Astrocyte of the spinal cord (primary cell): ENCODE measurements around the gene SNORC.
A peak's percentile ranks its signal among the peaks of the same experiment; 100 is the strongest.
"Not testable (repeated sequence)": the region's sequence is repeated elsewhere in the genome, so short reads cannot be mapped to it uniquely, and the experiment has no call there.

Source experiments
- DNase-seq: peaks from one replicate; pipeline ENCODE4 v3.0.0; 2011; ENCODE audit warnings: low read depth, low spot score
- H3K4me3 ChIP-seq: 2 replicates; pipeline ENCODE4 v1.5.1; 2011; ENCODE audit warnings: low read depth, mild to moderate bottlenecking, low read length, moderate library complexity
- CTCF ChIP-seq: IDR thresholded peaks from 2 replicates; pipeline ENCODE4 v1.5.1; 2012; ENCODE audit warnings: low read depth, mild to moderate bottlenecking, low read length, inconsistent platforms
- in situ Hi-C: cut with HindIII; loops from 2 replicates; pipeline ENCODE4 v1.10.0; 2017; ENCODE audit warnings: low sequenced_read_pairs

SNORC gene

GRCh38 chr2:232897598-232898408 lies 27.7 kb downstream of the SNORC start:
- no peak overlapping the region for H3K4me3 ChIP-seq
- in situ Hi-C loops = no loop called here
- no peak for DNase-seq
- TF ChIP-seq CTCF = no peak

DNA sequence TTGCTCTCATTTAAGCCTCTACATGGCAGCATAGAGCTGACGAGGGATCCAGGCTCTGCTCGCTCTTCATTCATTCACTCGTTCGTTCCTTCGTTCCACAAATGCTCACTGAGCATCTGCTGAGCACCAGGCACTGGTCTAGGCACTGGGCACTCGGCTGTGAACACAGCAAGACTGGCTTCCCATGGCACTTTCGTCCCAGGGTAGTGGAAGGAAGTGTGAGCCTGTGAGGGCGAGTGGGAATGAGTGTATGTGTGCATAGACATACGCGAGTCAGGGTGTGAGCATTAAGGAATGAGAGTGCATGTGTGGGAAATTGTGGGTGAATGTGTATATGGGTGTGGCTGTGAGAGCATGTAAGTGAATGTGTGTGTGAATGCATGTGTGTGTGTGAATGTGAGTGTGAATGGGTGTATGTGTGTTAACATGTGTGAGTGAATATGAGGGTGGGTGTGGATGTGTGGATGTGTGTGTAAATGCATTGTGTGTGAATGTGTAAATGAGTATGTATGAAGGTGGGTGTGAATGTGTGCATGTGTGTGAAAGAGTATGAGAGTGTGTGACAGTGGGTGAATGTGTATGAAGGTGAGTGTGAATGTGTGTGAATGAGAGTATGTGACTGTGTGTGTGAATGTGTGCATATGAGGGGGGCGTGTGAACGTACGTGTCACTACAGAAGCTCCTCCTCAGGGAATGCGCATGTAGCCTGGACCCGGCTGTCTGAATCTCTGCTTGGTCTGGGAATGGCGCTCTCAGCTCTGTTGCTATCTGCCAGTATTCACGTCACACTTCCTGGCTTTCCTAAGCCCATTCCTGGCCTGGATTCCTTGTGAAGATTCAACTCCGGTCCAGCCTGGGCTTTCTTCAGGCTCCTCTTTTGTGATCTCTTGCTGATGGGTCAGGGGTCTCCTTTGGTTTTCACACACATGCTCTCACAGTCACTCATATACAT lies 28.8 kb downstream of the SNORC start:
- peak; percentile 37 for DNase-seq
- TF ChIP-seq CTCF = no peak
- H3K4me3 ChIP-seq = no peak overlapping the region
- in situ Hi-C loops = no loop called here

DNA sequence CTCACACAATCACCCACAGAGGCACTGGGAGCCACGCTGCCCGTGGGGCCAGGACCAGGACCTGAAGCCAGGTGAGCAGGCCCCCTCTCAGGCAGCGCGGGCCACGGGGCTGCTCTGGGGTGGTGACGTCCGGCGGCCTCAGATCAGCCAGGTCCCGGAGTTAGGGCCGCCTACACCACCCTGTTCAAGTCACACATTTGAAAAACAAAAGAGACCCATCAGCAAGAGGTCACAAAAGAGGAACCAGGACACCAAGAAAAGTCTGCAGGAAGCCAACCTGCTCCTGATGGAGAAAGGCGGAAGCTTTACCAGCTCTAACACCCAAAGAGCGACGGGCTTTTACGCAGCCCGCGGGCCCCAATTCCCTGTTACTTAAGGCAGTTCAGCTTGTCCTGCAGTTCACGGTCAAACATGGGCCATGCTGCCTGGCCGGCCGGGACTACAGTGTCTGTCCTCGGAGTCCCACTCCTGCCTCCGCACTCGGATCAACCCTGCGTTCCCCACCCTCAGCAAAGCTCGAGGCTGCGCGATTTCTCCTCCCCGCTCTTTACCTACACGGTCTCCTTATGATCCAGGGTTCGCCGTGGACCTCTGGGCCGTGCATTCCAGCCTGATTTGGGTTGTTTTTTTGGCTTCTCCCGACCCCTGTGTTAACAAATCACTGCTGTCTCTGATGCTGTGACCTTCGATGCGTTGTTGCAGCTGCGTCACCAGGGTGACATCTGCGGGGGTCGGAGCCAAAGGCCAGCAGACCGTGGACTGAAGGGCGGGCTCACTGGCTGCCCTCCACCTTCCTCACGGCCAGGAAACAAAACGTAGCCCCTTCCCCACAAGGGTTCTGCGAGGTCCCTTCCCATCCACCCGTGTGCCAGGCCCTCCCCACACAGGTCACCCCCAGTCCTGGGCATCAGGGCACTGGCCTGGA lies 31.0 kb downstream of the SNORC start:
- in situ Hi-C loops = no loop called here
- H3K4me3 ChIP-seq = no peak overlapping the region
- TF ChIP-seq CTCF = no peak
- DNase-seq = no peak

DNA sequence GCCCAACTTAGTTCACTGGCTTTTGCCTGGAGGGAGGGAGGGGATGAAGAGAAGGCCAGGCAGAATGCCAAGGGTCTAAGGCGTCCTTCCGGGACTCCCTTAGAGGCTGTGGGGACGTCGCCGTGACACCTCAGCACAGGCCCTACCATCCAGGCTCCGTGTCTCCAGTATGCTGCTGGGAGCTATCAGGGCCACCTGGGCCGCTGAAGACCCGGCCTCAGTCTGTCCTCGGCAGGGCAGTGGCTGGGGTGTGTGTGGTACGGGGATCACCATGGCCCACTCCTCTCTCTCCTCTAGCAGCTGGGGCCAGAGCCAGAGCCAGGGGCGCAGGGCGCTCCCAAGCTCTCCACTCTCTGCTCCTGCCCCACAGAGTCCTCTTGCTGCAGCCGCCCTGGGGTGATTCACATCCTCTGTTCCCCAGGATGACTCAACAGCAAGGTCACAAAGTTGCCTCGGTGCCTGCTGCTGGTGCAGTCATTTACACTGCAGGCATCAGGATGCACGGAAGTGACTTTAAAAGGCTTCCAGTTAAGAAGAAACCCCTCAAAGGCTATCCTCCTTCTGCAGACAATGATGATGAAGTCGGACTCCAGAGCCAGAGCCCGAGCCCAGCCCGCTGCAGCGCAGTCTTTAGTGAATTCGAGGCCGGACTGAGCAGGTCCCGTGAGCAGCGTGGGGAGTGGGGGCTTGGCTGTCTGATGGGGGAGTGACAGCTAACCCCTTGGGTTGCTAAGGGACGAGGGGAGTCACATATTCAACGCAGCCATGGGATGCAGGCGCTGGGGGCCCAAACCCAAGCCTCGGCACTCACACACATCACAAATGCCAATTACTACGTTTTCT lies 31.9 kb downstream of the SNORC start:
- in situ Hi-C loops = no loop called here
- no peak overlapping the region for H3K4me3 ChIP-seq
- TF ChIP-seq CTCF = no peak
- peak; percentile 91 for DNase-seq

DNA sequence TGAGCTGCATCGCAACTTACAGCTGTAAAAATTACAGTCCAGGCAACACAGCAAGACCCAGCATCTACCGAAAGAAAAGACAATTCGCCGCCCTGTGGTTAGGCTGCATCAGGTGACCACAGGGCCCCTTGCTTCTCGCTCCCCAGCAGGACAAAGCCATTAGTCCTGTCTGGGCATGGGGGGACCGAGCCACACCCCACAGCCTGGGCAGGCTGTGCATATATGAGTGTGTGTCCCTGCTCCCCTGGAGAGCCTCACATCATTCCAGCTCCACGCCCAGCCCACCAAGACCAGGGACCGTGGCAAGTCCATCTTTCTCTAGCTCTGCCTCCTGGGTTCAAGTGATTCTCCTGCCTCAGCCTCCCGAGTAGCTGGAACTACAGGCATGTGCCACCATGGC lies 33.9 kb downstream of the SNORC start:
- DNase-seq = no peak
- H3K4me3 ChIP-seq = no peak overlapping the region
- TF ChIP-seq CTCF = no peak
- in situ Hi-C loops = no loop called here

- H3K4me3 ChIP-seq, DNase-seq, in situ Hi-C loops: not testable (repeated sequence)
These were observed 37.0 kb downstream of the SNORC start for GRCh38 chr2:232906867-232907717.

- in situ Hi-C loops, H3K4me3 ChIP-seq, DNase-seq: not testable (repeated sequence)
These were observed 37.6 kb downstream of the SNORC start for GRCh38 chr2:232907718-232908085.
